B cell (primary cell): Measurements from ENCODE around the gene SPTBN1. TPM values are rescaled to one million over a fixed set of nuclear protein-coding genes. Genes with fewer than 3 reads are reported as not detected.

Experiments used
- ATAC-seq: fragments of 200-7000 bp; cut with Tn5 transposase; one replicate; pipeline ENCODE4 v1.10.0; 2021; ENCODE audit warnings: low read depth, mild to moderate bottlenecking, moderate number of reproducible peaks, moderate library complexity
- CTCF ChIA-PET: fragments of 350-600 bp; sonication (Branson Sonifier 250); formaldehyde crosslinking; loops from one replicate; lab custom pipeline; 2021; ENCODE audit warnings: antibody characterized with exemption, inconsistent platforms; lab: Charles Lee
- POLR2A ChIA-PET: fragments of 350-600 bp; sonication (Branson Sonifier 250); formaldehyde crosslinking; loops from one replicate; lab custom pipeline; 2021; ENCODE audit warnings: antibody characterized with exemption; lab: Charles Lee
- DNase-seq: peaks from one replicate; pipeline ENCODE4 v3.0.0; 2013
- H2AFZ ChIP-seq: 2 replicates; pipeline ENCODE4 v1.6.1; 2012; ENCODE audit warnings: mild to moderate bottlenecking, low read depth, low read length; ENCODE audit not compliant: insufficient read depth, poor library complexity, severe bottlenecking
- H3K27ac ChIP-seq, 2 donors: 1 replicate in 1 of 2; 2 replicates in 1 of 2; pipeline ENCODE4 v1.5.1; 2012 to 2013; ENCODE audit warnings: low read length in 2 of 2, mild to moderate bottlenecking in 2 of 2, moderate library complexity in 1 of 2
- H3K27me3 ChIP-seq, 4 experiments: fragments of 200-600 bp in 1 of 4; sonication (generic) in 1 of 4; replicated peaks in 1 of 4; 1 replicate in 2 of 4; 2 replicates in 2 of 4; pipeline versions ENCODE4 v1.6.1 to v1.7.0; 2013 to 2016; ENCODE audit warnings: low read length in 3 of 4, mild to moderate bottlenecking in 2 of 4, mixed read lengths in 1 of 4, moderate library complexity in 1 of 4; ENCODE audit not compliant: insufficient read depth in 4 of 4, control insufficient read depth in 3 of 4; ENCODE audit errors: control extremely low read depth in 1 of 4
- H3K36me3 ChIP-seq, 2 experiments: replicated peaks in 1 of 2; 1 replicate in 1 of 2; 2 replicates in 1 of 2; pipeline versions ENCODE4 v1.6.1 to v1.7.1; 2013; ENCODE audit warnings: low read length in 1 of 2; ENCODE audit not compliant: insufficient read depth in 2 of 2, control insufficient read depth in 1 of 2; ENCODE audit errors: control extremely low read depth in 1 of 2, extremely low read depth in 1 of 2
- H3K4me1 ChIP-seq, 2 donors: fragments of 200-600 bp in 1 of 2; sonication (generic) in 1 of 2; 1 replicate in 1 of 2; 2 replicates in 1 of 2; pipeline versions ENCODE4 v1.5.1 to v1.6.1; 2013 to 2017; ENCODE audit warnings: low read length in 2 of 2; ENCODE audit not compliant: control insufficient read depth in 2 of 2, insufficient read depth in 2 of 2
- H3K4me2 ChIP-seq: replicated peaks from 2 replicates; pipeline ENCODE3; 2012; ENCODE audit warnings: mild to moderate bottlenecking, low read depth, low read length; ENCODE audit not compliant: poor library complexity, severe bottlenecking
- H3K4me3 ChIP-seq, 5 experiments: fragments of 200-600 bp in 1 of 5; sonication (generic) in 1 of 5; 1 replicate in 3 of 5; 2 replicates in 2 of 5; pipeline versions ENCODE4 v1.5.1 to v1.7.0; 2011 to 2016; ENCODE audit warnings: low read length in 4 of 5, mild to moderate bottlenecking in 4 of 5, low read depth in 2 of 5, control low read depth in 1 of 5, moderate library complexity in 1 of 5; ENCODE audit not compliant: insufficient read depth in 1 of 5; ENCODE audit errors: control extremely low read depth in 1 of 5, extremely low read depth in 1 of 5
- H3K79me2 ChIP-seq: fragments of 200-600 bp; sonication (generic); one replicate; pipeline ENCODE4 v1.6.0; 2016; ENCODE audit warnings: low read length; ENCODE audit not compliant: control insufficient read depth, insufficient read depth
- H3K9ac ChIP-seq: fragments of 200-600 bp; sonication (generic); 2 replicates; pipeline ENCODE4 v1.6.1; 2017; ENCODE audit warnings: mild to moderate bottlenecking, low read length, moderate library complexity
- H3K9me3 ChIP-seq, 3 donors: one replicate each; pipeline versions ENCODE4 v1.6.1 to v1.7.1; 2013; ENCODE audit warnings: low read length in 2 of 3; ENCODE audit not compliant: control insufficient read depth in 2 of 3, insufficient read depth in 1 of 3; ENCODE audit errors: control extremely low read depth in 1 of 3
- H4K20me1 ChIP-seq: 2 replicates; pipeline ENCODE4 v1.6.0; 2012; ENCODE audit warnings: mild to moderate bottlenecking, low read length; ENCODE audit not compliant: insufficient read depth, control insufficient read depth, poor library complexity, severe bottlenecking
- H3K27ac Mint-ChIP-seq: one replicate; pipeline ENCODE4 v1.8.0; 2021; ENCODE audit warnings: mixed read lengths
- H3K27me3 Mint-ChIP-seq: one replicate; pipeline ENCODE4 v1.8.0; 2021; ENCODE audit warnings: mixed read lengths
- H3K4me1 Mint-ChIP-seq: one replicate; pipeline ENCODE4 v1.8.0; 2021; ENCODE audit warnings: mixed read lengths
- H3K4me3 Mint-ChIP-seq: one replicate; pipeline ENCODE4 v1.8.0; 2021; ENCODE audit warnings: mixed read lengths
- H3K9me3 Mint-ChIP-seq: one replicate; pipeline ENCODE4 v1.8.0; 2022; ENCODE audit warnings: mixed read lengths; ENCODE audit not compliant: insufficient read depth
- EZH2 ChIP-seq: IDR thresholded peaks from 2 replicates; pipeline ENCODE4 v1.6.1; 2012; ENCODE audit warnings: borderline replicate concordance, low read depth, mild to moderate bottlenecking, moderate library complexity, low read length; ENCODE audit not compliant: insufficient read depth, poor library complexity, severe bottlenecking
- WGBS: methylation state at CpG from one replicate; pipeline ENCODE4 v1.1.5; 2013; ENCODE audit warnings: missing lambda C conversion rate; ENCODE audit not compliant: insufficient coverage; 5-methylcytosine and 5-hydroxymethylcytosine counted together
- intact Hi-C: fragments of 100-400 bp; cut with micrococcal nuclease; formaldehyde crosslinking; loops from one replicate; pipeline ENCODE4 v1.10.0; 2022
- polyA plus RNA-seq: library from polyadenylated mRNA; depleted of rRNA; stranded (reverse); fragments of >200 nt; gene quantifications from 2 replicates; pipeline ENCODE4 v1.2.3, GENCODE V29; 2012
- total RNA-seq, 2 donors: library from RNA; stranded (reverse); fragments of 120-200 nt in 1 of 2; gene quantifications; 1 replicate in 1 of 2; 2 replicates in 1 of 2; pipeline versions ENCODE4 v1.2.3 to v1.2.4, GENCODE V29; 2013 to 2022
- TF ChIP-seq, protein P1 (sequence below): fragments of 200-600 bp; IDR thresholded peaks from one replicate; pipeline ENCODE4 v1.8.0; 2022; ENCODE audit warnings: antibody characterized with exemption, mild to moderate bottlenecking

Gene SPTBN1
- total and polyA plus RNA-seq, 2 donors (not counting 1 experiment from before 2014, with no cell fraction given), result 43.7 to 144 TPM

DNA sequence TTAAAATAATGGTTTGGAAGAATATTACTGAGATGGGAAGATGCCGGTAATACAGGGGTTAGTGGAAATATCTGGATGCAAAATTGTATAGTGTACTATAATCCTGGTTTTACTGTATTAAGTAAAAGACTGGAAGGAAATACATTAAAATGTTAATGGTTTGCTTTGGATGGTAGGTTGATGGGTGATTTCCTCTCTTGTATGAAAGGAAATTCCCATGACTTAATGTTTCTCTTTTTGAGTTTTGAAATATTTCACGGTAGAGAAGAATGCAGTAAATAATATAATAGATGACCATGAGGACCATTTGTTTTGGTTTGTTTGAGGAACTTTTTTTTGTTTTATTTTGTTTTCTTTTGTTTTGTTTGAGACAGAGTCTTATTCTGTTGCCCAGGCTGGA is 8.2 kb downstream of the SPTBN1 start:
- ChIA-PET POLR2A (no interaction called here), CTCF (no interaction called here)
- no peaks in the 10 kb centered on the region for H3K4me1 ChIP-seq
- 100% methylated on average over 1 of the region's 2 CpGs for whole genome bisulfite sequencing
- no peak overlapping the region for H3K27ac ChIP-seq
- no peaks in the 10 kb centered on the region for H3K36me3 ChIP-seq
- H3K27me3 Mint-ChIP-seq, result peaks cover 33% of the 10 kb centered on the region
- H4K20me1 ChIP-seq, result no peaks in the 10 kb centered on the region
- no peak for ATAC-seq
- H3K9ac ChIP-seq, result no peak overlapping the region
- H3K27ac Mint-ChIP-seq, result no peak overlapping the region
- H3K4me3 ChIP-seq, result no peak overlapping the region
- H3K79me2 ChIP-seq, result no peaks in the 10 kb centered on the region
- no peaks in the 10 kb centered on the region for H3K9me3 ChIP-seq
- DNase-seq, result no peak
- no peak overlapping the region for H3K4me2 ChIP-seq
- TF ChIP-seq EZH2, result no peak
- TF ChIP-seq, protein P1, sequence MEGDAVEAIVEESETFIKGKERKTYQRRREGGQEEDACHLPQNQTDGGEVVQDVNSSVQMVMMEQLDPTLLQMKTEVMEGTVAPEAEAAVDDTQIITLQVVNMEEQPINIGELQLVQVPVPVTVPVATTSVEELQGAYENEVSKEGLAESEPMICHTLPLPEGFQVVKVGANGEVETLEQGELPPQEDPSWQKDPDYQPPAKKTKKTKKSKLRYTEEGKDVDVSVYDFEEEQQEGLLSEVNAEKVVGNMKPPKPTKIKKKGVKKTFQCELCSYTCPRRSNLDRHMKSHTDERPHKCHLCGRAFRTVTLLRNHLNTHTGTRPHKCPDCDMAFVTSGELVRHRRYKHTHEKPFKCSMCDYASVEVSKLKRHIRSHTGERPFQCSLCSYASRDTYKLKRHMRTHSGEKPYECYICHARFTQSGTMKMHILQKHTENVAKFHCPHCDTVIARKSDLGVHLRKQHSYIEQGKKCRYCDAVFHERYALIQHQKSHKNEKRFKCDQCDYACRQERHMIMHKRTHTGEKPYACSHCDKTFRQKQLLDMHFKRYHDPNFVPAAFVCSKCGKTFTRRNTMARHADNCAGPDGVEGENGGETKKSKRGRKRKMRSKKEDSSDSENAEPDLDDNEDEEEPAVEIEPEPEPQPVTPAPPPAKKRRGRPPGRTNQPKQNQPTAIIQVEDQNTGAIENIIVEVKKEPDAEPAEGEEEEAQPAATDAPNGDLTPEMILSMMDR, result no peak
- H3K9me3 Mint-ChIP-seq, result no peaks in the 10 kb centered on the region
- peaks cover 2% of the 10 kb centered on the region for H3K4me1 Mint-ChIP-seq
- peaks cover 0 to 18% (median 16%) of the 10 kb centered on the region in 4 experiments for H3K27me3 ChIP-seq
- intact Hi-C loops, result no loop called here
- H3K4me3 Mint-ChIP-seq, result no peak overlapping the region
- H2AFZ ChIP-seq, result no peak overlapping the region

DNA sequence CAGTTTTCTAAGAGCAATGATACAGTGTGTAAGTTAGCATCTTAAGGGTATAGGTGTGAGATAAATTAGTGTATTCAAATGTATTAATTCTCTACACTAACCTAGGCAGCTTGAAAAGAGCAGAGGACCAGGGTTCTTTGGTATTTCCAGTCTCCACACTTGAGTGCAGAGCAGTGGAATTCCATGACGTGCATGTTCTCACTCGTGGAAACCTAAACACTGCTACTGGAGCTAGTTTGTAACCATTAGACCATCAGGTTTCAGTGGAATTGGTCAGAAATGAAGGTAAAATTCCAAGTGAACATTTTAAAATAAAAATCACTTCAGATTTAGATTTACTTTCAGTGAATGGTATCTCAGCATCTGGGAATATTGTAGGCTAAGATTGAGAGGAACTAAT is 9.0 kb downstream of the SPTBN1 start:
- no peak for ATAC-seq

More for the DNA sequence above, 9.0 kb downstream of the SPTBN1 start:
- ChIA-PET POLR2A (no interaction called here), CTCF (no interaction called here)
- Histone ChIP-seq H4K20me1 (no peaks in the 10 kb centered on the region), H3K79me2 (no peaks in the 10 kb centered on the region), H3K4me1 (no peaks in the 10 kb centered on the region), H3K4me2 (no peak overlapping the region), H3K4me3 (no peak overlapping the region), H3K36me3 (no peaks in the 10 kb centered on the region), H3K27ac (no peak overlapping the region), H3K27me3 (peaks cover 0 to 15% (median 8%) of the 10 kb centered on the region in 4 experiments), H3K9ac (no peak overlapping the region), H2AFZ (no peak overlapping the region), H3K9me3 (no peaks in the 10 kb centered on the region)
- Mint-ChIP-seq H3K4me1 (peaks cover 2% of the 10 kb centered on the region), H3K27me3 (peaks cover 32% of the 10 kb centered on the region), H3K27ac (no peak overlapping the region), H3K9me3 (no peaks in the 10 kb centered on the region), H3K4me3 (no peak overlapping the region)
- no peak for DNase-seq
- TF ChIP-seq, protein P1, result no peak
- no peak for TF ChIP-seq EZH2
- WGBS, result 83% methylated on average over 1 of the region's 2 CpGs
- intact Hi-C loops, result no loop called here
